Right lobe of liver (tissue), 6 donors: ENCODE measurements around the gene RNF141. TPM values are rescaled to one million over a fixed set of nuclear protein-coding genes. Genes with fewer than 3 reads are reported as not detected.

ENCODE experiments used
- ATAC-seq, 4 donors: fragments of 200-7000 bp; cut with Tn5 transposase; one replicate each; pipeline ENCODE4 v1.9.1; 2020; ENCODE audit warnings: mild to moderate bottlenecking in 4 of 4, moderate library complexity in 4 of 4
- DNase-seq, 3 donors: peaks; one replicate each; pipeline ENCODE4 v3.0.0-alpha.2; 2020
- H3K27ac ChIP-seq, 3 donors: fragments of 200-600 bp; one replicate each; pipeline ENCODE4 v1.8.0; 2022
- H3K27me3 ChIP-seq, 2 donors: fragments of 200-600 bp; one replicate each; pipeline ENCODE4 v1.8.0; 2022
- H3K36me3 ChIP-seq, 4 donors: fragments of 200-600 bp; sonication (generic) in 1 of 4; one replicate each; pipeline versions ENCODE4 v1.5.1 to v1.8.0; 2017 to 2022; ENCODE audit warnings: control low read depth in 1 of 4
- H3K4me1 ChIP-seq, 4 donors: fragments of 200-600 bp; sonication (generic) in 1 of 4; one replicate each; pipeline versions ENCODE4 v1.5.1 to v1.8.0; 2017 to 2022; ENCODE audit warnings: control low read depth in 1 of 4
- H3K4me3 ChIP-seq, 3 donors: fragments of 200-600 bp; one replicate each; pipeline ENCODE4 v1.8.0; 2022
- H3K9me3 ChIP-seq, 4 donors: fragments of 200-600 bp; sonication (generic) in 1 of 4; one replicate each; pipeline versions ENCODE4 v1.5.1 to v1.8.0; 2017 to 2022; ENCODE audit warnings: control low read depth in 1 of 4
- POLR2A ChIP-seq: fragments of 450-650 bp; IDR thresholded peaks from one replicate; pipeline ENCODE4 v1.6.1; 2017; ENCODE audit warnings: antibody characterized with exemption, mild to moderate bottlenecking
- WGBS: methylation state at CpG from one replicate; pipeline ENCODE4 v1.1.6; 2018; ENCODE audit warnings: low coverage, low lambda C conversion rate; ENCODE audit not compliant: insufficient coverage; ENCODE audit errors: missing lambda C conversion rate; 5-methylcytosine and 5-hydroxymethylcytosine counted together
- intact Hi-C, 2 donors: fragments of 100-400 bp; cut with DNase I; formaldehyde crosslinking; loops; one replicate each; pipeline versions ENCODE4 v1.11.2 to v1.14.1; 2022
- total RNA-seq, 6 experiments: library from RNA; depleted of rRNA in 2 of 6; stranded (reverse); fragments of >200 nt in 2 of 6; fragmentation: NEBNext Ultra II Directional in 3 of 6; extraction: Animal tissue kit (Norgen Biotek cat#: 25700) in 3 of 6; gene quantifications; one replicate each; pipeline versions ENCODE4 v1.1.0 to v1.2.4, GENCODE V29; 2016 to 2023
- TF ChIP-seq, protein P1 (sequence below), 4 donors: fragments of 200-600 bp in 3 of 4; fragments of 450-650 bp in 1 of 4; IDR thresholded peaks; one replicate each; pipeline versions ENCODE4 v1.5.1 to v1.8.0; 2016 to 2022; ENCODE audit warnings: antibody characterized with exemption in 4 of 4, mild to moderate bottlenecking in 2 of 4
- donor health status: DM: no; HTN: yes; CAD: no.
- donor health status: DM: no; HTN: no; CAD: no.
- donor health status: DM: no; HTN: no; CAD: no.
- donor health status: DM: no; HTN: yes; CAD: no.
- donor health status: DM: no; HTN: yes; CAD: no.

The RNF141 gene
- total RNA-seq, 6 experiments from 2014 or later: 11.2 to 21.0 (median 15.1) TPM

DNA sequence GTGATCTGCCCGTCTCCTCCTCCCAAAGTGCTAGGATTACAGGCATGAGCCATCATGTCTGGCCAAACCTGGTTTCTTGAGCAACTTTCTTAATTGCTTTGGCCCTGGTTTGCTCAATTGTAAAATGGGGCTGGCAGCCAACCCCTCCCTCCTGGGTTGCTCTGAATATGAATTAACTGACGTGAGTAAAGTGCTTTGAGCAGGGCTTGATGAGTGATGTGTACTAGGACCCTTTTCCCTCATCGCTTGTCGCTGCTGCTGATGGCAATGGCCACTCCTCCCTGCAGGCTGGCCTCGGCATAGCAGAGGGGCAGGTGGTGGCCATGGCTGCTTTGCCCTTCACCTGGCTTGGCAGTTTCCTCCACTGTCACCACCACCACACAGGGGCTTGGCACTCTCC lies 41.5 kb downstream of the RNF141 start:
- intact Hi-C loops: no loop called here
- WGBS: 100% methylated on average over 1 of the region's 5 CpGs

DNA sequence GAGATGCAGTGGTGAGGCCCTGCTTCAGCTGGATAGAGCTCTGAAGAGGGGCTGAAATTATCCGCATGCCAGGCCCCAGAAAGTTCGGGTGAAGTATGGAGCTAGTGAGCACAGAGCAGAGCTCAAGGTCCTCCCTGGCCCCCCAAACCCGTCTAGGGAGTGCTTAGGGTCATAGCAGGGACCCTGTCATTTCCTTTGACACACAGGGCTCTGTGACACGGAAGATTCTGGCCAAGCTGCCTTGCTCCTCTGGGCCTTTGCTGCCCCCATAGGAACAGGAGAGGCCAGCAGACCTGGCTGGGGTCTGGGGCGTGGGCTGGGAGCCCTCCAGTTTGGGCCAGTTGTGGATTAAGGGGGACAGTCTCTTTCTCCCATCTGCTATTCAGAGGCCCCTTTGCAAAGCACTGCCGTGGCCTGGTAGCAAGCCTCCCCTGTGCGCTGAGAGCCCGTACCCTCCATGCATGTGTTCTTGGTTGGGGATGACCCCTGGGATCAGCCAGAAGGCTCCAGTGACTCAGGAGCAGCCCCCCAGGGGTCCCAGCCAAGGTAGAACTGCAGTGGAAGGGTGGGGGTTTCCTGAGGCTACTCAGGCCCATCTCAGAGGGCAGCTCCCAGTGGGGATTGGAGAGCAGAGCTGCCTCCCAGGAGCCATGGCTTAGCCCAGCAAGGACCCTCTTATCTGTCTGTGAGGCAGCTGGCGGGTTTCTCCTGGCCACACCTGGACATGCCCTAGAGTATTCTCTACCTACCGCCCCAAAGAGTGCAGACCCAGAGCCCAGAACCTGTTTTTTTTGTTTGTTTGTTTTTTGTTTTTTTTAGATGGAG lies 42.3 kb downstream of the RNF141 start:
- DNase-seq (peak in 1 of 3 donors; percentile 35), ATAC-seq (no peak)
- no CpG with 5 or more reads among the region's 10 CpGs for WGBS
- Histone ChIP-seq H3K36me3 (no peaks in the 10 kb centered on the region), H3K27me3 (no peaks in the 10 kb centered on the region), H3K4me3 (no peak overlapping the region), H3K27ac (no peak overlapping the region), H3K4me1 (no peaks in the 10 kb centered on the region), H3K9me3 (no peaks in the 10 kb centered on the region)
- intact Hi-C loops: no loop called here
- TF ChIP-seq, protein P1, sequence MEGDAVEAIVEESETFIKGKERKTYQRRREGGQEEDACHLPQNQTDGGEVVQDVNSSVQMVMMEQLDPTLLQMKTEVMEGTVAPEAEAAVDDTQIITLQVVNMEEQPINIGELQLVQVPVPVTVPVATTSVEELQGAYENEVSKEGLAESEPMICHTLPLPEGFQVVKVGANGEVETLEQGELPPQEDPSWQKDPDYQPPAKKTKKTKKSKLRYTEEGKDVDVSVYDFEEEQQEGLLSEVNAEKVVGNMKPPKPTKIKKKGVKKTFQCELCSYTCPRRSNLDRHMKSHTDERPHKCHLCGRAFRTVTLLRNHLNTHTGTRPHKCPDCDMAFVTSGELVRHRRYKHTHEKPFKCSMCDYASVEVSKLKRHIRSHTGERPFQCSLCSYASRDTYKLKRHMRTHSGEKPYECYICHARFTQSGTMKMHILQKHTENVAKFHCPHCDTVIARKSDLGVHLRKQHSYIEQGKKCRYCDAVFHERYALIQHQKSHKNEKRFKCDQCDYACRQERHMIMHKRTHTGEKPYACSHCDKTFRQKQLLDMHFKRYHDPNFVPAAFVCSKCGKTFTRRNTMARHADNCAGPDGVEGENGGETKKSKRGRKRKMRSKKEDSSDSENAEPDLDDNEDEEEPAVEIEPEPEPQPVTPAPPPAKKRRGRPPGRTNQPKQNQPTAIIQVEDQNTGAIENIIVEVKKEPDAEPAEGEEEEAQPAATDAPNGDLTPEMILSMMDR (IDR thresholded peaks at IDR 0.05): no peak
- TF ChIP-seq POLR2A: no peak

More for the DNA sequence above, 41.5 kb downstream of the RNF141 start:
- ATAC-seq: no peak
- H3K9me3 ChIP-seq: no peaks in the 10 kb centered on the region
- H3K4me3 ChIP-seq: no peak overlapping the region
- TF ChIP-seq, protein P1 (IDR thresholded peaks at IDR 0.05): no peak
- TF ChIP-seq POLR2A: no peak
- DNase-seq: no peak
- H3K27ac ChIP-seq: no peak overlapping the region
- H3K36me3 ChIP-seq: no peaks in the 10 kb centered on the region
- H3K4me1 ChIP-seq: no peaks in the 10 kb centered on the region
- no peaks in the 10 kb centered on the region for H3K27me3 ChIP-seq

- DNase-seq: peak in 1 of 3 donors; percentile 39
- H3K27me3 ChIP-seq: no peaks in the 10 kb centered on the region
Measured at GRCh38 chr11:10498022-10498400, 43.0 kb downstream of the RNF141 start.

GRCh38 chr11:10497371-10498021 lies 43.5 kb downstream of the RNF141 start:
- no peak for ATAC-seq
- 86% methylated on average over 13 of the region's 18 CpGs for WGBS

More at GRCh38 chr11:10498022-10498400, 43.0 kb downstream of the RNF141 start:
- no peak for ATAC-seq
- H3K9me3 ChIP-seq: no peaks in the 10 kb centered on the region
- no peak overlapping the region for H3K27ac ChIP-seq
- intact Hi-C loops: no loop called here
- WGBS: 84% methylated on average over 3 of the region's 7 CpGs
- no peaks in the 10 kb centered on the region for H3K36me3 ChIP-seq
- H3K4me1 ChIP-seq: no peaks in the 10 kb centered on the region
- H3K4me3 ChIP-seq: no peak overlapping the region
- TF ChIP-seq, protein P1 (IDR thresholded peaks at IDR 0.05): no peak
- TF ChIP-seq POLR2A: no peak

More at GRCh38 chr11:10497371-10498021, 43.5 kb downstream of the RNF141 start:
- no peaks in the 10 kb centered on the region for H3K36me3 ChIP-seq
- H3K27ac ChIP-seq: no peak overlapping the region
- TF ChIP-seq POLR2A: no peak
- TF ChIP-seq, protein P1 (IDR thresholded peaks at IDR 0.05): no peak
- H3K27me3 ChIP-seq: no peaks in the 10 kb centered on the region
- no peaks in the 10 kb centered on the region for H3K4me1 ChIP-seq
- no peaks in the 10 kb centered on the region for H3K9me3 ChIP-seq
- DNase-seq: peak in 1 of 3 donors; percentile 39
- intact Hi-C loops: no loop called here
- H3K4me3 ChIP-seq: no peak overlapping the region
